Activated T-cell treated with anti-CD3 and anti-CD28 coated beads, Interleukin-2, amount 50 U/mL, for 48 hours (primary cell): ENCODE data around the gene KSR1.
"Not testable (repeated sequence)": the region's sequence is repeated elsewhere in the genome, so short reads cannot be mapped to it uniquely, and the experiment has no call there.

Source experiments
- DNase-seq, 2 experiments: peaks; one replicate each; pipeline ENCODE4 v3.0.0-alpha.2; 2020

Gene KSR1

GRCh38 chr17:27455236-27455913 is 873 bp upstream of the KSR1 start:
- DNase-seq = no peak

DNA sequence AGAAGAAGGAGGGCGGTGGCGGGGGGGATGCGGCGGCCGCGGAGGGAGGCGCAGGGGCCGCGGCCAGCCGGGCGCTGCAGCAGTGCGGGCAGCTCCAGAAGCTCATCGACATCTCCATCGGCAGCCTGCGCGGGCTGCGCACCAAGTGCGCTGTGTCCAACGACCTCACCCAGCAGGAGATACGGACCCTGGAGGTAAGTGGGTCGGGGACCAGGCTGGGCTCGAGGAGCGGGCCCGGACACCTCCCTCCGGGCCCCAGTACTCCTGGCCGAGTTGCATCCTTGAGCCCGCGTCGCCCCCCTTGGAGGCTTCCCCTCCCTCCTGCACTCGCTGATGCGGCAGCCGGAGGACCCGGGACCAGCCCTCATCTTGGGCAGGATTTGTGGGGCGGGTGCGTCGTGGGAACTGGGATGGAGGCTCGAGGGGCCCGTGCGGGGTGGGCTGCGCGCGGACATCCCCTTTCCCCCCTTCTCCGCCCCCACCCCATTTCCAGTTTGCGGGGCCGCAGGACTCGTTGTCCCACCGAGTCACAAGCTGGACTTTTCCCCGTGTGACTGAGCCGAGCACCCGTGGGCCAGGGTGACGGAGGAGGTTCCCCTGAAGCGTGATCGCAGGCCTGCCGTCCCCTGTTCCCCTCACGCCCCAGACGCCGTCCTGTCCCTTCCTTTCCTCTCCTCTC is 572 bp downstream of the KSR1 start:
- peak in 1 of 2 experiments; percentile 37 for DNase-seq

GRCh38 chr17:27457360-27457715 is 1.1 kb downstream of the KSR1 start:
- DNase-seq = no peak

DNA sequence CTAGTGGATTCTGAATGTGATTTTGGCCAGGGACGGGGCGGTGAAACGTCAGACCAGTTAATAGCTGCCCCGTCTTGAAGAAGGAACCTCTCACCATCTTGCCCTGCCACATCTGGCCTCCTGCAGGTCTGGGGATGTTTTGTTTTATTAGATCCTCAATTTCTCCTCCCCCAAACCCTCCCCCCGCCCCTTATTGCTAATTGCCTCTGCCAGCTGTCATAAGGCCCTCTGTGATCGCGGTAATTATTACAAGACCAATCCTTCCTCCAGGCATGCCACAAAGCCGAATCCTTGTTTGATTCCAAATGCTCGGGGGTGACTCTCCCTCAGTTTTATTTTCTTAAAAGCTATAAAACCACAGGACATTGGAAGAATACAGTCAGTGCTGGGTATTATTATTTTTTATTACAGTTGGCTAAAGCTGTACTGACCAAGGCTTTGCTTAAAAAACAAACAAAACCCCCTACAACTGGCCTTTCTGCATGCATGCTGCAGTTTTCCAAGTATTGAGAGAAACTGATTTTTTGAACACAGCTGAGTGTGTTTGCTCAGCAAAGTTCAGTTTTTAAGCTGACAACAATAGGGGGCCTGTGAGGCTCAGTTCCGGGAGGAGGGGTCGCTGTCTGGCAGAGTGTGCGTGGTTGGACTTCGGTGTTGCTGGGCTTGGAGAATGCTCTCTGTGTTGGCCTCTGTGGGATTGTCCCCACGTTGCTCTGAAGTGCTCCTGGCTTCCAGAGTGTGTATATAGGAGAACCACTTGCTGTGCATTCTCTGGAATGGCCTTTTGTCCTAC is 1.7 kb downstream of the KSR1 start:
- no peak for DNase-seq

DNA sequence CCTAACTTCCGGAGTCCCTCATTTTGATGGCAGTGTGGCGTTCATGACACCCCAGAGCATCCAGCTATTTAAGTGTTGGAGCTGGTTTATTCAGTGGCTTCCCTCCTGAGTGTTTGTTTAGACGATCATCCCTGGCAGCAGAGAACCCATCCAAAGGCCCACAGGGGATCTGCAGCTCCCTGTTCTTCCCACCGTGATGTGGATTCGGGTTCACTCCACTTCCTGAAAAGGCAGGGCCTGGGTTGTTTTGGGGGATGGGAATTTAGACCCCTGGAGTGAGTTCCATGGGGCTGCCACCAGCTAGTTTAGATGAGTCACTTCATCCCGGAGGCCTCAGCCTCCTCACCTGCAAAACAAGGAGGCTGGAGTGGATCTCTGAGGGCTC is 2.3 kb downstream of the KSR1 start:
- no peak for DNase-seq

- no peak for DNase-seq
Measured at GRCh38 chr17:27459433-27459832, 3.2 kb downstream of the KSR1 start.

GRCh38 chr17:27460196-27460725 is 4.0 kb downstream of the KSR1 start:
- DNase-seq = no peak

DNA sequence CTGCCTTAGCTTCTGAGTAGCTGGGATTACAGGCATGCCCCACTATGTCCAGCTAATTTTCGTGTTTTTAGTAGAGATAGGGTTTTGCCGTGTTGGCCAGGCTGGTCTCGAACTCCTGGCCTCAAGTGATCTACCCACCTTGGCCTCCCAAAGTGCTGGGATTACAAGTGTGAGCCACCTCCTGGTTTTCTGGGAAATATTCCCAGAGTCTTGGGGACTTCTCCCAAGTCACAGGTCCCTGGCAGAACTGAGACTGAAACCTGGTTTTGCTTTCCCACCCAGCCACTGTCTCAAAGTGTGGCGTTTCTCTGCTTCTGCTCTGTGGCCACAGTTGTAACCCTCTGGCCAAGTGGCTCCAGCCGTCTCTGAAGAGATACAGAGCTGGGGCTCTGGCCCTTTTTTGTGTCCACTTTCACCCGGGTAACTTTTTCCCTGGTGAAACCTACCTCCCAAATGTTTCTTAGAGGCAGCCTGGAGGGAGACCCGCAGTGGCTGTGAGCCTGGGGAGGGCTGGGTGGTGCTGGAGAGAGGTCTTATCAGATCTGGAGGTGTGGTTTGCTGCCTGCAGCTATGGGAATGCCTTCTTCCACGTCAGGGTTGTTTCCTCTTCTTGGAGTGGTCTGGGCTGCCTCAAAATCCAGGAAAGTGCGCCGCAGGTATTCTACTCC is 5.1 kb downstream of the KSR1 start:
- no peak for DNase-seq

DNA sequence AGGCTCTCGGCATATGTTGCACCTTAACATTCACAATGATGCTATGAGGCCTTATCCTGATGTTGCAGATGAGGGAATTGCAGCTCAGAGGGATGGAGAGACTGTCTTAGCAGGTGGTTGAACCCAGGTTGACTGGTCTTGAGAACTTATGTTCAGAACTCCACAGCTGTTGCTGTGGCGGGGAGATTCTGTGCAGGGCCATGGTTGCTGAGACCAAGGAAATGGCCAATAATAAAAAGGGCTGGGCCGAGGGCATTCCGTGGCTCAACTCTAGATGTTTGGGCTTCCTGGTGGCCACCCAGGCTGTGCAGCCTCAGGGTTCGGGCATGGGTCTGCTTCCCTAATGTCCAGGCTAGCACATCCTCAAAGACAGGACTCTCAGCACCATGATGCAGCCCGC is 5.9 kb downstream of the KSR1 start:
- DNase-seq = no peak

GRCh38 chr17:27462714-27463113 is 6.5 kb downstream of the KSR1 start:
- DNase-seq = no peak

DNA sequence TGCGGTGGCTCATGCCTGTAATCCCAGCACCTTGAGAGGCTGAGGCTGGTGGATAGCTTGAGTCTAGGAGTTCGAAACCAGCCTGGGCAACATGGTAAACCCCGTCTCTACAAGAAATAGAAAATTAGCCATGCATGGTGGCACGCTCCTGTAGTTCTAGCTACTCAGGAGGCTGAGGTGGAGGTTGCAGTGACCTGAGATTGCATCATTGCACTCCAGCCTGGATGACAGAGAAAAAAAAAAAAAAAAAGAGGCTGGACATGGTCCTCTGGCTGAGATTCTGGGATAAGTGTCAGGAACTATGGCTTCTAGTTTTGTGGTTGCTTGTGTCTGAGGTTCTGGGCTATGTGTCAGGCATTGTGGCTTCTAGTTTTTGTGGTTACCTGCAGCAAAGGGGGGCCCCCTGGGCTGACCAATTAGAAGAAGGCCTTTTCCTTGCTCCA is 7.0 kb downstream of the KSR1 start:
- DNase-seq = no peak

DNA sequence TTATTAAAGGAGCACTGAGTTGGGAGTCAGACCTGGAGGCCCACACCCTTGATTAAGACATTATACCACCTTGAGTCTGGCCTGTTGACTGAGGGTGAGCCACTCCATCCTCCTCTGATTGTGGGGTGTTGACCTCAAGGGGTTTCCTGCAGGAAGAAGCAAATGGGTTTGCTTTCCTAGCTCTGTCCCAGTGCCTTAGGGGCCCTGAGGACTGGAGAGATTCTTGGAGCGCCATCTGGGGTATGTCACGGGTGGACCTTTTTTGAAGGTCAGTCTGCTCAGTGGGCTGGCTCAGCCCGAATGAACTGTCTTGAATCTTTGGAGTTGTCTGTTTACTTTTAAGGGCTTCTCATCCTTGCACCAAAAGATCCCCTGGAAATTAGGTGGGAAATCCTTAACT is 7.8 kb downstream of the KSR1 start:
- not testable (repeated sequence) for DNase-seq

DNA sequence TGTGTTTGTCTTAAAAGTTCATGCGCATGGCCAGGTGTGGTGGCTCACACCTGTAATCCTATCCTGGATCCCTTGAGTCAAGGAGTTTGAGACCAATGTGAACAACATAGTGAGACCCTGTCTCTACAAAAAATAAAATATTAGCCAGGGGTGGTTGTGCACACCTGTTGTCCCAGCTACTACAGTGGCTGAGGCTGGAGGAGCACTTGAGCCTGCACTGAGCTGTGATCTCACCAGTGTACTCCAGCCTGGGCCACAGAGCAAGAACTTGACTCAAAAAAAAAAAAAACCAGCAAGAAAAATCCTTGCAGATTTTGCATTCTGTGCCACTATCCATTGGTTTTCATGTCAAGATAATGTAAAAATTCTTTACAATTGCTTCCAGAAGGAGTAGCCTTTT is 8.2 kb downstream of the KSR1 start:
- DNase-seq = no peak

GRCh38 chr17:27465875-27466274 is 9.6 kb downstream of the KSR1 start:
- DNase-seq = not testable (repeated sequence)

- no peak for DNase-seq
Measured at GRCh38 chr17:27466376-27466742, 10.1 kb downstream of the KSR1 start.

- peak; percentile 86 to 89 for DNase-seq
Measured at GRCh38 chr17:27466743-27467375, 10.6 kb downstream of the KSR1 start.

- DNase-seq = peak; percentile 59 to 61
Measured at GRCh38 chr17:27469256-27469655, 13.0 kb downstream of the KSR1 start.

GRCh38 chr17:27471321-27472269 is 15.3 kb downstream of the KSR1 start:
- peak; percentile 89 to 91 for DNase-seq

GRCh38 chr17:27473190-27473747 is 17.0 kb downstream of the KSR1 start:
- DNase-seq = no peak

DNA sequence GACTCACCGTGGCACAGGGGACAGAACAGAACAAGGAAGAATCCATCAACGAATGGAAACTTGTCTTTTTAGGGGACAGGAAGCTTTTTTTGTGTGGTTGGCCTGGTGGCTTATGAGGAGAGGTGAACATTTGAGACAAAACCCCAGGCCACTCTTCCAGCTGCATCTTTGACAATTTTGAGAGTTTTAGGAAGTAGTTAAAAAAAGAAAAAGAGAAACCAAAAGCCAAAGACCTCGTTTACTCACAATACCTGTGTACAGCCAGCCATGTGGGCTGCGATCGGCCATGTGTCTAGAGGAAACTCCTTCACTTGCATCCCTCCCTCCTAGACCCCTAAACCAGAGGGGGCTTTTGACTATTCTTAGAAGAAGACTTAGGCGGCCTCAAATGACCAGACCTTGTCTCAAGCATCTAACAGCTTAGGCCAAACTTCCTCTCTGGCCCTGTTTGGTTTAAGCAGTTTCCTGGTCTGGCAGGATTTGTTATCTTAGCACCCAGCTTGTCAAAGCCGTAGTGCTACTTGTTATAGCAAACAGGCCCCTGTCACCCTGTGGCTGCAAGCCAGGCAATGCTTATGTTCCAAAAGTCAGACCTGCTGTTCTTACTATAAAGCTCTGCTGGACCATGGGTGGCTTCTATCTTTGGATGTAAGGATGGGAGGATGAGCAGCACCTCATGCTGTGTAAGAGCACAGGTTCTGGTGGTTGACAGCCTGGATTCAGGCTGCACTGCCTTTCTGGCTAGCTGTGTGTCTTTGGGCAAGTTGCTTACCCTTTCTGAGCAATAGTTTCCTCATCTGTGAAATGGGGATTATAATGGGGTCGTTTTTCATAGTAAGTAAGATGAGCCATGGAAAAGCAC is 17.7 kb downstream of the KSR1 start:
- peak; percentile 86 to 87 for DNase-seq
